ENCODE measurements around the gene TMF1.

GRCh38 chr3:69091389-69092029, 39.4 kb upstream of the TMF1 start:
- TF ChIP-seq EZH2 (IDR thresholded peaks at IDR 0.05): no peak
- TF ChIP-seq CTCF (IDR thresholded peaks at IDR 0.05): no peak
- TF ChIP-seq EZH2phosphoT487 (IDR thresholded peaks at IDR 0.05): no peak
